GM12878 (cell line): ENCODE data around the gene WNK2. TPM values are rescaled to one million over a fixed set of nuclear protein-coding genes. Genes with fewer than 3 reads are reported as not detected.
"Not testable (repeated sequence)": the region's sequence is repeated elsewhere in the genome, so short reads cannot be mapped to it uniquely, and the experiment has no call there.

Source experiments
- ATAC-seq: fragments of 200-7000 bp; cut with Tn5 transposase; 3 replicates; pipeline ENCODE4 v1.9.1; 2020; ENCODE audit warnings: mild to moderate bottlenecking, moderate library complexity
- BruUV-seq: library from RNA; stranded (reverse); fragments of 400-500 nt; replicated peaks from 2 replicates; lab custom pipeline; 2021; lab: Mats Ljungman, UMichigan
- CTCF ChIA-PET: fragments of 300-600 bp; sonication (Branson Sonifier 250); formaldehyde crosslinking; extraction: SDS; loops from one replicate; lab custom pipeline; 2021; ENCODE audit warnings: inconsistent platforms; lab: Yijun Ruan, JAX
- POLR2A ChIA-PET: fragments of 350-600 bp; formaldehyde crosslinking; extraction: SDS; loops from one replicate; lab custom pipeline; 2021; ENCODE audit warnings: inconsistent platforms; lab: Charles Lee
- RAD21 ChIA-PET: fragments of 300-600 bp; sonication (Branson Sonifier 250); formaldehyde crosslinking; loops from one replicate; lab custom pipeline; 2023; ENCODE audit warnings: antibody characterized with exemption; ENCODE audit not compliant: unreplicated experiment; lab: Charles Lee
- SMC1A ChIA-PET: fragments of 300-600 bp; sonication (Branson Sonifier 250); formaldehyde crosslinking; loops from one replicate; lab custom pipeline; 2023; ENCODE audit not compliant: unreplicated experiment, uncharacterized antibody; lab: Charles Lee
- DNase-seq: peaks from one replicate; pipeline ENCODE4 v3.0.0-alpha.2; 2011; ENCODE audit warnings: low read depth, low spot score
- FAIRE-seq: peaks from 3 replicates; lab custom pipeline; 2011; peaks lifted over from hg19 to GRCh38; lab: Jason Lieb, UNC
- H2AFZ ChIP-seq: 2 replicates; pipeline ENCODE4 v1.6.0; 2011; ENCODE audit warnings: low read depth, low read length, control low read depth; ENCODE audit not compliant: control insufficient read depth
- H3K27ac ChIP-seq: 2 replicates; pipeline ENCODE4 v1.5.1; 2011; ENCODE audit warnings: control low read depth; ENCODE audit not compliant: control insufficient read depth, insufficient read depth
- H3K27me3 ChIP-seq, 2 experiments: replicated peaks in 1 of 2; 2 replicates each; pipeline versions ENCODE4 v1.6.0 to v1.6.1; 2011; ENCODE audit warnings: low read length in 1 of 2; ENCODE audit not compliant: control insufficient read depth in 2 of 2, insufficient read depth in 2 of 2
- H3K36me3 ChIP-seq, 2 experiments: 2 replicates each; pipeline ENCODE4 v1.5.1; 2011; ENCODE audit warnings: low read length in 1 of 2; ENCODE audit not compliant: control insufficient read depth in 2 of 2, insufficient read depth in 2 of 2
- H3K4me1 ChIP-seq: 2 replicates; pipeline ENCODE4 v1.6.1; 2011; ENCODE audit warnings: mild to moderate bottlenecking, low read length, moderate library complexity, mixed read lengths; ENCODE audit not compliant: control insufficient read depth, insufficient read depth
- H3K4me2 ChIP-seq: 2 replicates; pipeline ENCODE4 v1.6.0; 2011; ENCODE audit warnings: control low read depth; ENCODE audit not compliant: control insufficient read depth, insufficient read depth
- H3K4me3 ChIP-seq: fragments of 200-600 bp; sonication (generic); 2 replicates; pipeline ENCODE4 v1.5.1; 2016
- H3K79me2 ChIP-seq: 2 replicates; pipeline ENCODE4 v1.6.0; 2011; ENCODE audit warnings: low read length; ENCODE audit not compliant: control insufficient read depth, insufficient read depth
- H3K9ac ChIP-seq: 2 replicates; pipeline ENCODE4 v1.8.0; 2011; ENCODE audit warnings: low read length, control low read depth, mixed read lengths; ENCODE audit not compliant: control insufficient read depth, insufficient read depth
- H3K9me3 ChIP-seq: replicated peaks from 3 replicates; pipeline ENCODE4 v1.5.1; 2011; ENCODE audit warnings: mild to moderate bottlenecking, low read length; ENCODE audit not compliant: control insufficient read depth, insufficient read depth
- H4K20me1 ChIP-seq: 2 replicates; pipeline ENCODE4 v1.6.0; 2011; ENCODE audit not compliant: control insufficient read depth, insufficient read depth
- ESRRA ChIP-seq: IDR thresholded peaks from 2 replicates; pipeline ENCODE4 v1.6.1; 2012; ENCODE audit warnings: mild to moderate bottlenecking, low read length, improper control_type of control experiment
- SREBF1 ChIP-seq: IDR thresholded peaks from 2 replicates; pipeline ENCODE4 v1.6.1; 2012; ENCODE audit warnings: mild to moderate bottlenecking, low read length
- SRF ChIP-seq, 2 experiments: IDR thresholded peaks; 2 replicates each; pipeline ENCODE4 v1.6.1; 2011; ENCODE audit warnings: low read depth in 2 of 2, low read length in 2 of 2, mild to moderate bottlenecking in 1 of 2, moderate library complexity in 1 of 2
- ZNF217 ChIP-seq: fragments of 450-650 bp; IDR thresholded peaks from 2 replicates; pipeline ENCODE4 v1.6.1; 2017; ENCODE audit warnings: antibody characterized with exemption, mild to moderate bottlenecking
- WGBS: methylation state at CpG from one replicate; pipeline ENCODE4 v1.1.6; 2016; ENCODE audit warnings: low lambda C conversion rate; ENCODE audit not compliant: insufficient replicate concordance, insufficient coverage; ENCODE audit errors: missing lambda C conversion rate; 5-methylcytosine and 5-hydroxymethylcytosine counted together
- in situ Hi-C: fragments of 300-500 bp; cut with MboI; formaldehyde crosslinking; loops from 9 replicates; pipeline ENCODE4 v1.14.3; 2018; ENCODE audit warnings: mixed read lengths
- intact Hi-C: fragments of 100-400 bp; cut with micrococcal nuclease; formaldehyde crosslinking; loops from one replicate; pipeline ENCODE4 v1.14.2; 2022; ENCODE audit not compliant: unreplicated experiment
- polyA plus RNA-seq, 11 experiments: library from polyadenylated mRNA; depleted of rRNA in 4 of 11; unstranded in 6 of 11; stranded (reverse) in 5 of 11; fragments of >200 nt; fragmentation: Nextera tagmentation in 4 of 11; fragmentation: Illumina TruSeq in 1 of 11; extraction: Ambion mirVana in 4 of 11; extraction: Trizol in 1 of 11; gene quantifications; 1 replicate in 1 of 11; 2 replicates in 10 of 11; pipeline versions ENCODE4 v1.2.1 to v1.2.3, GENCODE V29; 2011 to 2016; ENCODE audit warnings: inconsistent platforms in 2 of 11, missing spikeins in 2 of 11, low read depth in 1 of 11
- total RNA-seq, 4 experiments: library from RNA; depleted of rRNA in 3 of 4; stranded (reverse); fragments of >200 nt in 3 of 4; fragmentation: Illumina TruSeq in 1 of 4; extraction: Trizol in 1 of 4; gene quantifications; 2 replicates each; pipeline versions ENCODE4 v1.2.1 to v1.2.3, GENCODE V29; 2013 to 2021
- TF ChIP-seq, protein P1 (sequence below): fragments of 450-650 bp; IDR thresholded peaks from 2 replicates; pipeline ENCODE4 v1.6.1; 2016; ENCODE audit warnings: mild to moderate bottlenecking, moderate library complexity, borderline replicate concordance

WNK2 gene
- total and polyA plus RNA-seq, 10 of the 15 experiments (the other 5 are each of a cell fraction or from before 2014, with no cell fraction given): 0.15 TPM; not detected in 9

GRCh38 chr9:93342428-93342827, 158.5 kb downstream of the WNK2 start:
- H3K27me3 ChIP-seq, BruUV-seq, H3K79me2 ChIP-seq, RAD21 ChIA-PET, H3K4me2 ChIP-seq, H3K9me3 ChIP-seq, in situ Hi-C loops, DNase-seq, intact Hi-C loops, H3K36me3 ChIP-seq, H3K27ac ChIP-seq, H3K9ac ChIP-seq, H2AFZ ChIP-seq, H4K20me1 ChIP-seq, CTCF ChIA-PET, H3K4me3 ChIP-seq, POLR2A ChIA-PET, H3K4me1 ChIP-seq, FAIRE-seq, ATAC-seq: not testable (repeated sequence)
- 60% methylated on average over 10 of the region's 11 CpGs for WGBS
- SMC1A ChIA-PET: interaction anchor here (1.1 kb wide), 1 partner anchor 16 kb away, joined by 3 read pairs; no protein-coding TSS in a partner anchor

DNA sequence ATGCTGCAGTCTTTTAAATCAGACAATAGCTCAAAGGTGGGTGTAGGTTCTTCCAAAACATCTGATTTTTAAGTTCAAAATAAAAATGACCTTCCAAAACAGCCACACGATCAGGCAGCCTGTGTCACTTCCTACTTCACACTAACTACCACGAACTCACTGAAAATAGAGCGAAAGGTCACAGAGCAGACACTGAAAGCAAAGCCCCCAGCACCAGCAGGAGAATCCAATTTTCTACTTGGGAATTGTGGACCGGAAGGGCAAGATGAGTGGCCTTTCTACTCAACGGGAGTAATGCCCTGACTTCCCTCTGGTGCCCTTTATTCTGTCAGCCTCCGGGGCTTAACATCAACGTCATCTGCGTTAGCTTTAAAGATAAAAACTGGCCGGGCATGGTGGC, 159.7 kb downstream of the WNK2 start:
- no peak overlapping the region for H3K4me2 ChIP-seq
- ChIA-PET POLR2A (no interaction called here), SMC1A (no interaction called here), CTCF (no interaction called here), RAD21 (no interaction called here)
- no peak overlapping the region for H3K9ac ChIP-seq
- no peak overlapping the region for H3K27ac ChIP-seq
- H3K79me2 ChIP-seq: no peaks in the 10 kb centered on the region
- no peak overlapping the region for H2AFZ ChIP-seq
- no peak for FAIRE-seq
- no peaks in the 10 kb centered on the region for H3K36me3 ChIP-seq
- DNase-seq: no peak
- no peak overlapping the region for H3K4me3 ChIP-seq
- BruUV-seq: no TSS peak
- no peaks in the 10 kb centered on the region for H4K20me1 ChIP-seq
- in situ Hi-C loops: no loop called here
- no peaks in the 10 kb centered on the region for H3K4me1 ChIP-seq
- no peaks in the 10 kb centered on the region for H3K27me3 ChIP-seq
- 38% methylated on average over 9 of the region's 9 CpGs for WGBS
- intact Hi-C loops: no loop called here
- no peaks in the 10 kb centered on the region; the same call in 1 of the 3 replicates for H3K9me3 ChIP-seq
- TF ChIP-seq SRF (IDR thresholded peaks at IDR 0.05; ENCODE audit: low read depth in 2 of 2, low read length in 2 of 2) (no peak), ZNF217 (no peak), ESRRA (no peak), SREBF1 (no peak)
- TF ChIP-seq, protein P1, sequence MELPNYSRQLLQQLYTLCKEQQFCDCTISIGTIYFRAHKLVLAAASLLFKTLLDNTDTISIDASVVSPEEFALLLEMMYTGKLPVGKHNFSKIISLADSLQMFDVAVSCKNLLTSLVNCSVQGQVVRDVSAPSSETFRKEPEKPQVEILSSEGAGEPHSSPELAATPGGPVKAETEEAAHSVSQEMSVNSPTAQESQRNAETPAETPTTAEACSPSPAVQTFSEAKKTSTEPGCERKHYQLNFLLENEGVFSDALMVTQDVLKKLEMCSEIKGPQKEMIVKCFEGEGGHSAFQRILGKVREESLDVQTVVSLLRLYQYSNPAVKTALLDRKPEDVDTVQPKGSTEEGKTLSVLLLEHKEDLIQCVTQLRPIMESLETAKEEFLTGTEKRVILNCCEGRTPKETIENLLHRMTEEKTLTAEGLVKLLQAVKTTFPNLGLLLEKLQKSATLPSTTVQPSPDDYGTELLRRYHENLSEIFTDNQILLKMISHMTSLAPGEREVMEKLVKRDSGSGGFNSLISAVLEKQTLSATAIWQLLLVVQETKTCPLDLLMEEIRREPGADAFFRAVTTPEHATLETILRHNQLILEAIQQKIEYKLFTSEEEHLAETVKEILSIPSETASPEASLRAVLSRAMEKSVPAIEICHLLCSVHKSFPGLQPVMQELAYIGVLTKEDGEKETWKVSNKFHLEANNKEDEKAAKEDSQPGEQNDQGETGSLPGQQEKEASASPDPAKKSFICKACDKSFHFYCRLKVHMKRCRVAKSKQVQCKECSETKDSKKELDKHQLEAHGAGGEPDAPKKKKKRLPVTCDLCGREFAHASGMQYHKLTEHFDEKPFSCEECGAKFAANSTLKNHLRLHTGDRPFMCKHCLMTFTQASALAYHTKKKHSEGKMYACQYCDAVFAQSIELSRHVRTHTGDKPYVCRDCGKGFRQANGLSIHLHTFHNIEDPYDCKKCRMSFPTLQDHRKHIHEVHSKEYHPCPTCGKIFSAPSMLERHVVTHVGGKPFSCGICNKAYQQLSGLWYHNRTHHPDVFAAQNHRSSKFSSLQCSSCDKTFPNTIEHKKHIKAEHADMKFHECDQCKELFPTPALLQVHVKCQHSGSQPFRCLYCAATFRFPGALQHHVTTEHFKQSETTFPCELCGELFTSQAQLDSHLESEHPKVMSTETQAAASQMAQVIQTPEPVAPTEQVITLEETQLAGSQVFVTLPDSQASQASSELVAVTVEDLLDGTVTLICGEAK: no peak
- no peak for ATAC-seq
